Adrenal gland (tissue), 5 donors: ENCODE measurements around the gene USP3.

Source experiments
- CTCF ChIP-seq, 6 experiments: fragments of 450-650 bp in 4 of 6; fragments of 200-600 bp in 2 of 6; sonication (generic) in 1 of 6; IDR thresholded peaks; 1 replicate in 5 of 6; 2 replicates in 1 of 6; pipeline versions ENCODE4 v1.5.1 to v1.8.0; 2016 to 2021; ENCODE audit warnings: antibody characterized with exemption in 6 of 6, mild to moderate bottlenecking in 2 of 6, moderate library complexity in 1 of 6
- POLR2A ChIP-seq, 2 donors: fragments of 450-650 bp; IDR thresholded peaks; one replicate each; pipeline ENCODE4 v1.6.1; 2017; ENCODE audit warnings: antibody characterized with exemption in 2 of 2, mild to moderate bottlenecking in 2 of 2, moderate library complexity in 1 of 2
- donor health status: DM: no; HTN: no; CAD: no.

- TF ChIP-seq CTCF (IDR thresholded peaks at IDR 0.05), result no peak
- no peak for TF ChIP-seq POLR2A (IDR thresholded peaks at IDR 0.05)
Measured at GRCh38 chr15:63476229-63476632, 28.2 kb upstream of the USP3 start.
